HL-60 (cell line): Measurements from ENCODE around the gene CTNND2.

ENCODE experiments used
- GABPA ChIP-seq: IDR thresholded peaks from 2 replicates; pipeline ENCODE4 v1.6.1; 2012; ENCODE audit warnings: low read depth
- POLR2AphosphoS5 ChIP-seq: IDR thresholded peaks from 2 replicates; pipeline ENCODE4 v1.6.1; 2012; ENCODE audit warnings: low read depth
- SPI1 ChIP-seq: IDR thresholded peaks from 2 replicates; pipeline ENCODE4 v1.6.1; 2012; ENCODE audit warnings: low read depth, mild to moderate bottlenecking, borderline replicate concordance
- TF ChIP-seq, protein P1 (sequence below): IDR thresholded peaks from one replicate; pipeline ENCODE4 v1.5.1; 2011; ENCODE audit warnings: low read length, control low read depth, inconsistent platforms; ENCODE audit not compliant: insufficient read depth
- TF ChIP-seq, protein P2 (sequence below): IDR thresholded peaks from 2 replicates; pipeline ENCODE4 v1.6.1; 2012; ENCODE audit warnings: low read depth; ENCODE audit not compliant: insufficient replicate concordance

DNA sequence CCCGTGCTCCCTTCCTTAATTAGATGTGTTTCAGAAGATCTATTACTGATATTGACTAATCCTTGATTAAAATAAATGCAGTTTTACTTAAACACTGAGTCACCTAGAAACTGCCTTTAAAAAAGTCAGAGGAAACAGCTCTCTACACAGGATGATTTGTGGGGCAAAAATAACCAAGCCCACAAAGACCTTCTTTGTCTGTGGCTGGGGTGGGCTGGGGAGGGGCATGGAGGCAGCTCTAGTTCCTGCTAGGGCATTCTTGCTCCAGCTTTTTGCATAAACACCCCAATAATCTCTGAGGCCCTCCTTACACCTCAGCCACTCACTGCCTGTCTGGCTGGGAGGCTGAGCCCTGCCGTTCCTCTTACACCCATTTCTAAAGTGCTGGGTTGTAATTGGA is 915.6 kb downstream of the CTNND2 start:
- TF ChIP-seq POLR2AphosphoS5 (no peak), GABPA (no peak), SPI1 (no peak)
- TF ChIP-seq, protein P1, sequence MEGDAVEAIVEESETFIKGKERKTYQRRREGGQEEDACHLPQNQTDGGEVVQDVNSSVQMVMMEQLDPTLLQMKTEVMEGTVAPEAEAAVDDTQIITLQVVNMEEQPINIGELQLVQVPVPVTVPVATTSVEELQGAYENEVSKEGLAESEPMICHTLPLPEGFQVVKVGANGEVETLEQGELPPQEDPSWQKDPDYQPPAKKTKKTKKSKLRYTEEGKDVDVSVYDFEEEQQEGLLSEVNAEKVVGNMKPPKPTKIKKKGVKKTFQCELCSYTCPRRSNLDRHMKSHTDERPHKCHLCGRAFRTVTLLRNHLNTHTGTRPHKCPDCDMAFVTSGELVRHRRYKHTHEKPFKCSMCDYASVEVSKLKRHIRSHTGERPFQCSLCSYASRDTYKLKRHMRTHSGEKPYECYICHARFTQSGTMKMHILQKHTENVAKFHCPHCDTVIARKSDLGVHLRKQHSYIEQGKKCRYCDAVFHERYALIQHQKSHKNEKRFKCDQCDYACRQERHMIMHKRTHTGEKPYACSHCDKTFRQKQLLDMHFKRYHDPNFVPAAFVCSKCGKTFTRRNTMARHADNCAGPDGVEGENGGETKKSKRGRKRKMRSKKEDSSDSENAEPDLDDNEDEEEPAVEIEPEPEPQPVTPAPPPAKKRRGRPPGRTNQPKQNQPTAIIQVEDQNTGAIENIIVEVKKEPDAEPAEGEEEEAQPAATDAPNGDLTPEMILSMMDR = no peak
- TF ChIP-seq, protein P2, sequence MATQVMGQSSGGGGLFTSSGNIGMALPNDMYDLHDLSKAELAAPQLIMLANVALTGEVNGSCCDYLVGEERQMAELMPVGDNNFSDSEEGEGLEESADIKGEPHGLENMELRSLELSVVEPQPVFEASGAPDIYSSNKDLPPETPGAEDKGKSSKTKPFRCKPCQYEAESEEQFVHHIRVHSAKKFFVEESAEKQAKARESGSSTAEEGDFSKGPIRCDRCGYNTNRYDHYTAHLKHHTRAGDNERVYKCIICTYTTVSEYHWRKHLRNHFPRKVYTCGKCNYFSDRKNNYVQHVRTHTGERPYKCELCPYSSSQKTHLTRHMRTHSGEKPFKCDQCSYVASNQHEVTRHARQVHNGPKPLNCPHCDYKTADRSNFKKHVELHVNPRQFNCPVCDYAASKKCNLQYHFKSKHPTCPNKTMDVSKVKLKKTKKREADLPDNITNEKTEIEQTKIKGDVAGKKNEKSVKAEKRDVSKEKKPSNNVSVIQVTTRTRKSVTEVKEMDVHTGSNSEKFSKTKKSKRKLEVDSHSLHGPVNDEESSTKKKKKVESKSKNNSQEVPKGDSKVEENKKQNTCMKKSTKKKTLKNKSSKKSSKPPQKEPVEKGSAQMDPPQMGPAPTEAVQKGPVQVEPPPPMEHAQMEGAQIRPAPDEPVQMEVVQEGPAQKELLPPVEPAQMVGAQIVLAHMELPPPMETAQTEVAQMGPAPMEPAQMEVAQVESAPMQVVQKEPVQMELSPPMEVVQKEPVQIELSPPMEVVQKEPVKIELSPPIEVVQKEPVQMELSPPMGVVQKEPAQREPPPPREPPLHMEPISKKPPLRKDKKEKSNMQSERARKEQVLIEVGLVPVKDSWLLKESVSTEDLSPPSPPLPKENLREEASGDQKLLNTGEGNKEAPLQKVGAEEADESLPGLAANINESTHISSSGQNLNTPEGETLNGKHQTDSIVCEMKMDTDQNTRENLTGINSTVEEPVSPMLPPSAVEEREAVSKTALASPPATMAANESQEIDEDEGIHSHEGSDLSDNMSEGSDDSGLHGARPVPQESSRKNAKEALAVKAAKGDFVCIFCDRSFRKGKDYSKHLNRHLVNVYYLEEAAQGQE = no peak
